B cell (primary cell): Measurements from ENCODE around the gene TRABD2B. TPM values are rescaled to one million over a fixed set of nuclear protein-coding genes. Genes with fewer than 3 reads are reported as not detected.

ENCODE experiments used
- ATAC-seq: fragments of 200-7000 bp; cut with Tn5 transposase; one replicate; pipeline ENCODE4 v1.10.0; 2021; ENCODE audit warnings: low read depth, mild to moderate bottlenecking, moderate number of reproducible peaks, moderate library complexity
- CTCF ChIA-PET: fragments of 350-600 bp; sonication (Branson Sonifier 250); formaldehyde crosslinking; loops from one replicate; lab custom pipeline; 2021; ENCODE audit warnings: antibody characterized with exemption, inconsistent platforms; lab: Charles Lee
- POLR2A ChIA-PET: fragments of 350-600 bp; sonication (Branson Sonifier 250); formaldehyde crosslinking; loops from one replicate; lab custom pipeline; 2021; ENCODE audit warnings: antibody characterized with exemption; lab: Charles Lee
- DNase-seq: peaks from one replicate; pipeline ENCODE4 v3.0.0; 2013
- H2AFZ ChIP-seq: 2 replicates; pipeline ENCODE4 v1.6.1; 2012; ENCODE audit warnings: mild to moderate bottlenecking, low read depth, low read length; ENCODE audit not compliant: insufficient read depth, poor library complexity, severe bottlenecking
- H3K27ac ChIP-seq, 2 donors: 1 replicate in 1 of 2; 2 replicates in 1 of 2; pipeline ENCODE4 v1.5.1; 2012 to 2013; ENCODE audit warnings: low read length in 2 of 2, mild to moderate bottlenecking in 2 of 2, moderate library complexity in 1 of 2
- H3K27me3 ChIP-seq, 4 experiments: fragments of 200-600 bp in 1 of 4; sonication (generic) in 1 of 4; replicated peaks in 1 of 4; 1 replicate in 2 of 4; 2 replicates in 2 of 4; pipeline versions ENCODE4 v1.6.1 to v1.7.0; 2013 to 2016; ENCODE audit warnings: low read length in 3 of 4, mild to moderate bottlenecking in 2 of 4, mixed read lengths in 1 of 4, moderate library complexity in 1 of 4; ENCODE audit not compliant: insufficient read depth in 4 of 4, control insufficient read depth in 3 of 4; ENCODE audit errors: control extremely low read depth in 1 of 4
- H3K36me3 ChIP-seq, 2 experiments: replicated peaks in 1 of 2; 1 replicate in 1 of 2; 2 replicates in 1 of 2; pipeline versions ENCODE4 v1.6.1 to v1.7.1; 2013; ENCODE audit warnings: low read length in 1 of 2; ENCODE audit not compliant: insufficient read depth in 2 of 2, control insufficient read depth in 1 of 2; ENCODE audit errors: control extremely low read depth in 1 of 2, extremely low read depth in 1 of 2
- H3K4me1 ChIP-seq, 2 donors: fragments of 200-600 bp in 1 of 2; sonication (generic) in 1 of 2; 1 replicate in 1 of 2; 2 replicates in 1 of 2; pipeline versions ENCODE4 v1.5.1 to v1.6.1; 2013 to 2017; ENCODE audit warnings: low read length in 2 of 2; ENCODE audit not compliant: control insufficient read depth in 2 of 2, insufficient read depth in 2 of 2
- H3K4me2 ChIP-seq: replicated peaks from 2 replicates; pipeline ENCODE3; 2012; ENCODE audit warnings: mild to moderate bottlenecking, low read depth, low read length; ENCODE audit not compliant: poor library complexity, severe bottlenecking
- H3K4me3 ChIP-seq, 5 experiments: fragments of 200-600 bp in 1 of 5; sonication (generic) in 1 of 5; 1 replicate in 3 of 5; 2 replicates in 2 of 5; pipeline versions ENCODE4 v1.5.1 to v1.7.0; 2011 to 2016; ENCODE audit warnings: low read length in 4 of 5, mild to moderate bottlenecking in 4 of 5, low read depth in 2 of 5, control low read depth in 1 of 5, moderate library complexity in 1 of 5; ENCODE audit not compliant: insufficient read depth in 1 of 5; ENCODE audit errors: control extremely low read depth in 1 of 5, extremely low read depth in 1 of 5
- H3K79me2 ChIP-seq: fragments of 200-600 bp; sonication (generic); one replicate; pipeline ENCODE4 v1.6.0; 2016; ENCODE audit warnings: low read length; ENCODE audit not compliant: control insufficient read depth, insufficient read depth
- H3K9ac ChIP-seq: fragments of 200-600 bp; sonication (generic); 2 replicates; pipeline ENCODE4 v1.6.1; 2017; ENCODE audit warnings: mild to moderate bottlenecking, low read length, moderate library complexity
- H3K9me3 ChIP-seq, 3 donors: one replicate each; pipeline versions ENCODE4 v1.6.1 to v1.7.1; 2013; ENCODE audit warnings: low read length in 2 of 3; ENCODE audit not compliant: control insufficient read depth in 2 of 3, insufficient read depth in 1 of 3; ENCODE audit errors: control extremely low read depth in 1 of 3
- H4K20me1 ChIP-seq: 2 replicates; pipeline ENCODE4 v1.6.0; 2012; ENCODE audit warnings: mild to moderate bottlenecking, low read length; ENCODE audit not compliant: insufficient read depth, control insufficient read depth, poor library complexity, severe bottlenecking
- H3K27ac Mint-ChIP-seq: one replicate; pipeline ENCODE4 v1.8.0; 2021; ENCODE audit warnings: mixed read lengths
- H3K27me3 Mint-ChIP-seq: one replicate; pipeline ENCODE4 v1.8.0; 2021; ENCODE audit warnings: mixed read lengths
- H3K4me1 Mint-ChIP-seq: one replicate; pipeline ENCODE4 v1.8.0; 2021; ENCODE audit warnings: mixed read lengths
- H3K4me3 Mint-ChIP-seq: one replicate; pipeline ENCODE4 v1.8.0; 2021; ENCODE audit warnings: mixed read lengths
- H3K9me3 Mint-ChIP-seq: one replicate; pipeline ENCODE4 v1.8.0; 2022; ENCODE audit warnings: mixed read lengths; ENCODE audit not compliant: insufficient read depth
- CTCF ChIP-seq: fragments of 200-600 bp; IDR thresholded peaks from one replicate; pipeline ENCODE4 v1.8.0; 2022; ENCODE audit warnings: antibody characterized with exemption, mild to moderate bottlenecking
- EZH2 ChIP-seq: IDR thresholded peaks from 2 replicates; pipeline ENCODE4 v1.6.1; 2012; ENCODE audit warnings: borderline replicate concordance, low read depth, mild to moderate bottlenecking, moderate library complexity, low read length; ENCODE audit not compliant: insufficient read depth, poor library complexity, severe bottlenecking
- WGBS: methylation state at CpG from one replicate; pipeline ENCODE4 v1.1.5; 2013; ENCODE audit warnings: missing lambda C conversion rate; ENCODE audit not compliant: insufficient coverage; 5-methylcytosine and 5-hydroxymethylcytosine counted together
- intact Hi-C: fragments of 100-400 bp; cut with micrococcal nuclease; formaldehyde crosslinking; loops from one replicate; pipeline ENCODE4 v1.10.0; 2022
- polyA plus RNA-seq: library from polyadenylated mRNA; depleted of rRNA; stranded (reverse); fragments of >200 nt; gene quantifications from 2 replicates; pipeline ENCODE4 v1.2.3, GENCODE V29; 2012
- total RNA-seq, 2 donors: library from RNA; stranded (reverse); fragments of 120-200 nt in 1 of 2; gene quantifications; 1 replicate in 1 of 2; 2 replicates in 1 of 2; pipeline versions ENCODE4 v1.2.3 to v1.2.4, GENCODE V29; 2013 to 2022

Gene TRABD2B
- total and polyA plus RNA-seq, 2 donors (not counting 1 experiment from before 2014, with no cell fraction given): not detected

- Histone ChIP-seq H3K27me3 (no peaks in the 10 kb centered on the region), H4K20me1 (no peaks in the 10 kb centered on the region), H3K4me2 (no peak overlapping the region), H3K4me1 (no peaks in the 10 kb centered on the region), H3K4me3 (no peak overlapping the region), H3K79me2 (no peaks in the 10 kb centered on the region), H3K27ac (no peak overlapping the region), H3K9ac (no peak overlapping the region), H3K9me3 (no peaks in the 10 kb centered on the region), H3K36me3 (no peaks in the 10 kb centered on the region), H2AFZ (no peak overlapping the region)
- peaks cover 9% of the 10 kb centered on the region for H3K27me3 Mint-ChIP-seq
- WGBS: 37% methylated on average over 4 of the region's 8 CpGs
- intact Hi-C loops: no loop called here
- POLR2A ChIA-PET: no interaction called here
- H3K27ac Mint-ChIP-seq: no peak overlapping the region
- ATAC-seq (no peak), DNase-seq (no peak)
- no peaks in the 10 kb centered on the region for H3K4me1 Mint-ChIP-seq
- H3K4me3 Mint-ChIP-seq: no peak overlapping the region
- CTCF ChIA-PET: no interaction called here
- no peaks in the 10 kb centered on the region for H3K9me3 Mint-ChIP-seq
- no peak for TF ChIP-seq EZH2
These were observed 56.9 kb downstream of the TRABD2B start for GRCh38 chr1:47940326-47940725.

- Histone ChIP-seq H3K27ac (no peak overlapping the region), H3K79me2 (no peaks in the 10 kb centered on the region), H4K20me1 (no peaks in the 10 kb centered on the region), H3K4me2 (no peak overlapping the region), H3K4me1 (no peaks in the 10 kb centered on the region), H3K36me3 (no peaks in the 10 kb centered on the region), H3K27me3 (no peaks in the 10 kb centered on the region), H2AFZ (no peak overlapping the region), H3K4me3 (no peak overlapping the region), H3K9ac (no peak overlapping the region), H3K9me3 (no peaks in the 10 kb centered on the region)
- DNase-seq (no peak), ATAC-seq (no peak)
- H3K27ac Mint-ChIP-seq: no peak overlapping the region
- no peak overlapping the region for H3K4me3 Mint-ChIP-seq
- intact Hi-C loops: no loop called here
- POLR2A ChIA-PET: no interaction called here
- H3K4me1 Mint-ChIP-seq: no peaks in the 10 kb centered on the region
- CTCF ChIA-PET: no interaction called here
- 80% methylated on average over 1 of the region's 2 CpGs for WGBS
- no peaks in the 10 kb centered on the region for H3K9me3 Mint-ChIP-seq
- H3K27me3 Mint-ChIP-seq: peaks cover 9% of the 10 kb centered on the region
- no peak for TF ChIP-seq CTCF
These were observed 58.7 kb downstream of the TRABD2B start for GRCh38 chr1:47938520-47938919.
